DND-41 (cell line): ENCODE data around the gene CDKN1B.

Experiments
- ATAC-seq: fragments of 200-7000 bp; cut with Tn5 transposase; 3 replicates; pipeline ENCODE4 v1.9.1; 2021; ENCODE audit warnings: low read depth; ENCODE audit not compliant: insufficient read depth
- DNase-seq: peaks from one replicate; pipeline ENCODE4 v3.0.0-alpha.2; 2020
- H2AFZ ChIP-seq: 2 replicates; pipeline ENCODE4 v1.6.0; 2012; ENCODE audit warnings: low read depth, low read length
- H3K27ac ChIP-seq: 2 replicates; pipeline ENCODE4 v1.5.1; 2012; ENCODE audit warnings: low read length, inconsistent platforms
- H3K27me3 ChIP-seq: fragments of 200-600 bp; sonication (generic); 2 replicates; pipeline ENCODE4 v1.6.0; 2012; ENCODE audit warnings: low read length, mild to moderate bottlenecking, inconsistent platforms; ENCODE audit not compliant: insufficient read depth, poor library complexity
- H3K36me3 ChIP-seq: 2 replicates; pipeline ENCODE4 v1.5.1; 2012; ENCODE audit warnings: low read length, inconsistent platforms; ENCODE audit not compliant: insufficient read depth
- H3K4me1 ChIP-seq: 2 replicates; pipeline ENCODE4 v1.5.1; 2012; ENCODE audit warnings: mild to moderate bottlenecking, low read length; ENCODE audit not compliant: insufficient read depth
- H3K4me2 ChIP-seq: 2 replicates; pipeline ENCODE4 v1.6.0; 2012; ENCODE audit warnings: mild to moderate bottlenecking, moderate library complexity, low read length, inconsistent platforms; ENCODE audit not compliant: insufficient read depth
- H3K4me3 ChIP-seq, 2 experiments: fragments of 200-600 bp in 1 of 2; shearing (Covaris generic) in 1 of 2; 2 replicates each; pipeline ENCODE4 v1.5.1; 2012 to 2016; ENCODE audit warnings: inconsistent platforms in 2 of 2, low read length in 2 of 2, mild to moderate bottlenecking in 2 of 2, low read depth in 1 of 2, moderate library complexity in 1 of 2
- H3K79me2 ChIP-seq: 2 replicates; pipeline ENCODE4 v1.6.0; 2012; ENCODE audit warnings: low read length, inconsistent platforms; ENCODE audit not compliant: insufficient read depth
- H3K9ac ChIP-seq: 2 replicates; pipeline ENCODE4 v1.6.0; 2012; ENCODE audit warnings: low read depth, mild to moderate bottlenecking, inconsistent platforms, low read length, moderate library complexity
- H3K9me3 ChIP-seq: 2 replicates; pipeline ENCODE4 v1.5.1; 2012; ENCODE audit warnings: low read length, moderate library complexity, mild to moderate bottlenecking, inconsistent platforms; ENCODE audit not compliant: insufficient read depth, severe bottlenecking
- H4K20me1 ChIP-seq: 2 replicates; pipeline ENCODE4 v1.6.0; 2012; ENCODE audit warnings: low read length; ENCODE audit not compliant: insufficient read depth
- EZH2 ChIP-seq: IDR thresholded peaks from 3 replicates; pipeline ENCODE4 v1.6.1; 2012; ENCODE audit warnings: borderline replicate concordance, low read depth, mild to moderate bottlenecking, moderate library complexity, low read length, inconsistent platforms; ENCODE audit not compliant: severe bottlenecking
- TF ChIP-seq, protein P1 (sequence below): IDR thresholded peaks from 2 replicates; pipeline ENCODE4 v1.5.1; 2012; ENCODE audit warnings: borderline replicate concordance, low read length, moderate library complexity, mild to moderate bottlenecking; ENCODE audit not compliant: poor library complexity, severe bottlenecking; ENCODE audit errors: extremely low read depth

CDKN1B gene

GRCh38 chr12:12715128-12715458, 2.1 kb upstream of the CDKN1B start:
- Histone ChIP-seq H3K9me3 (no peaks in the 10 kb centered on the region), H3K79me2 (peaks cover 51% of the 10 kb centered on the region), H3K27ac (peak overlapping the region; percentile 87), H3K36me3 (peaks cover 24% of the 10 kb centered on the region), H3K4me2 (peak overlapping the region; percentile 71), H2AFZ (peak overlapping the region; percentile 63), H3K4me1 (peaks cover 47% of the 10 kb centered on the region), H3K9ac (peak overlapping the region; percentile 100), H3K4me3 (peak overlapping the region; percentile 82 to 85; a peak in 3 of 4 replicates), H4K20me1 (peaks cover 20% of the 10 kb centered on the region), H3K27me3 (no peaks in the 10 kb centered on the region)
- ATAC-seq (no peak), DNase-seq (no peak)
- no peak for TF ChIP-seq EZH2
- TF ChIP-seq, protein P1, sequence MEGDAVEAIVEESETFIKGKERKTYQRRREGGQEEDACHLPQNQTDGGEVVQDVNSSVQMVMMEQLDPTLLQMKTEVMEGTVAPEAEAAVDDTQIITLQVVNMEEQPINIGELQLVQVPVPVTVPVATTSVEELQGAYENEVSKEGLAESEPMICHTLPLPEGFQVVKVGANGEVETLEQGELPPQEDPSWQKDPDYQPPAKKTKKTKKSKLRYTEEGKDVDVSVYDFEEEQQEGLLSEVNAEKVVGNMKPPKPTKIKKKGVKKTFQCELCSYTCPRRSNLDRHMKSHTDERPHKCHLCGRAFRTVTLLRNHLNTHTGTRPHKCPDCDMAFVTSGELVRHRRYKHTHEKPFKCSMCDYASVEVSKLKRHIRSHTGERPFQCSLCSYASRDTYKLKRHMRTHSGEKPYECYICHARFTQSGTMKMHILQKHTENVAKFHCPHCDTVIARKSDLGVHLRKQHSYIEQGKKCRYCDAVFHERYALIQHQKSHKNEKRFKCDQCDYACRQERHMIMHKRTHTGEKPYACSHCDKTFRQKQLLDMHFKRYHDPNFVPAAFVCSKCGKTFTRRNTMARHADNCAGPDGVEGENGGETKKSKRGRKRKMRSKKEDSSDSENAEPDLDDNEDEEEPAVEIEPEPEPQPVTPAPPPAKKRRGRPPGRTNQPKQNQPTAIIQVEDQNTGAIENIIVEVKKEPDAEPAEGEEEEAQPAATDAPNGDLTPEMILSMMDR = no peak

- H3K27me3 ChIP-seq = no peaks in the 10 kb centered on the region
- ATAC-seq (peak; percentile 51), DNase-seq (peak; percentile 82)
- peaks cover 28% of the 10 kb centered on the region for H3K36me3 ChIP-seq
- TF ChIP-seq EZH2 = no peak
- TF ChIP-seq, protein P1 = no peak
- H3K4me3 ChIP-seq = peak overlapping the region; percentile 82 to 85; a peak in 3 of 4 replicates
- H2AFZ ChIP-seq = peak overlapping the region; percentile 55
- H3K79me2 ChIP-seq = peaks cover 56% of the 10 kb centered on the region
- H3K9ac ChIP-seq = peak overlapping the region; percentile 100
- no peaks in the 10 kb centered on the region for H3K9me3 ChIP-seq
- peak overlapping the region; percentile 87 for H3K27ac ChIP-seq
- peaks cover 52% of the 10 kb centered on the region for H3K4me1 ChIP-seq
- peaks cover 22% of the 10 kb centered on the region for H4K20me1 ChIP-seq
- H3K4me2 ChIP-seq = peak overlapping the region; percentile 71
These were observed 1.6 kb upstream of the CDKN1B start for GRCh38 chr12:12715459-12716150.

DNA sequence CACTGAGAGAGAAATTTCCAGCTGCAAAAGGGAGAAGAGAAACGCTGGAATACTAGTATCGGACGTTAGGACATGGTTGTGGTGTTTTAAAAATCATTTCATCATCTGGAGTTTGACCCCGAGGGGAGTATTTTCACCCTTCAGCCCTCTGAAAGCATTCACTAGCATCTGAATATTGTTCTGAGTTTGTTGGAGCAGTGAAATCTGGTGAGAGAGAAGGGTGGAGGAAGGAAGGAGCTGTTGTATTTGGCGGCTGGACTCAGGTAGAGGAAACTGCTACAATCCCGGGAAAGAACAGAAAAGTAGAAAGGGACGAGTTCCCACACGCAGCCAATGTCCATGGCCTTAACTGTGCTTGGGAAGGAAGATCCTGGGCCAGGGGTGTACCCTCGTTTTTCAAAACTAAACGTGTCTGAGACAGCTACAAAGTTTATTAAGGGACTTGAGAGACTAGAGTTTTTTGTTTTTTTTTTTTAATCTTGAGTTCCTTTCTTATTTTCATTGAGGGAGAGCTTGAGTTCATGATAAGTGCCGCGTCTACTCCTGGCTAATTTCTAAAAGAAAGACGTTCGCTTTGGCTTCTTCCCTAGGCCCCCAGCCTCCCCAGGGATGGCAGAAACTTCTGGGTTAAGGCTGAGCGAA, 896 bp upstream of the CDKN1B start:
- Histone ChIP-seq H3K4me3 (peak overlapping the region; percentile 82 to 85), H3K4me1 (peaks cover 59% of the 10 kb centered on the region), H3K4me2 (peak overlapping the region; percentile 71), H3K27ac (peak overlapping the region; percentile 87), H3K36me3 (peaks cover 35% of the 10 kb centered on the region), H3K27me3 (no peaks in the 10 kb centered on the region), H3K9ac (peak overlapping the region; percentile 100), H2AFZ (peak overlapping the region; percentile 55), H4K20me1 (peaks cover 25% of the 10 kb centered on the region), H3K79me2 (peaks cover 63% of the 10 kb centered on the region), H3K9me3 (no peaks in the 10 kb centered on the region)
- DNase-seq (peak; percentile 36), ATAC-seq (no peak)
- TF ChIP-seq, protein P1 = no peak
- TF ChIP-seq EZH2 = no peak
